ENCODE results near the gene ZFX. TPM values are rescaled to one million over a fixed set of nuclear protein-coding genes. Genes with fewer than 3 reads are reported as not detected.

Gene ZFX
- total RNA-seq, 1 donor from 2014 or later, result 35.7 TPM

DNA sequence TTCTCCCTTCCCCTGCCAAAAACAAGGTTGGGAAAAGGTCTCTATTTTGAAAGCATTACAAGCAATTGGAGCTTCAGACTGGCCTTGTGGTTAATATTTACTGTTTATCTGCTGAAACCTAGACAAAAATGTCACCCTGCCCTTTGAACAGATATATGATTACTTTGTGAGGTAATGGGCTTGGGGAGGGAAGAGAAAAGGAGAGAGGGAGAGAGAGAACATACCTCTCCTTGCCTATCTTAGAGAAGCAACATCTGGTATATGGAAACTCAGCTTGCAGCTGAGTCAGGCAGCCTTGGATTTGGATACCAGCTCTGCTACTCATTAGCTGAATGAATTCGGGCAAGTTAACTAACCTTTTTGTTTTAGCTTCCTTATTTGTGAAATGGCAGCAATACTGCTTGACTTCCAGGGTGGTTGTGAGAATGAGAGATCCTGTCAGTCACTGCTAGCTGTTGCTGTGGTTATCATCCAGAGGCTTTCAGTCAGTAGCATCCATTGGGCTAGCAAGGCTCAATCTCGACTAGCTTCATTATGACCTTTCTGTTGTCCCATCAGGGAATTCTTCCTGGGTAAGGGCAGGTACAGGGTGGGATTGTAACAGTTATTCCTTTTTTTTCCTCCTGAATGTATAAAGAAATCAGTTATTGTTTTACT is 41.1 kb downstream of the ZFX start:
- no peaks in the 10 kb centered on the region for H3K36me3 ChIP-seq (ENCODE audit: insufficient read depth, low read length)
- H2AFZ ChIP-seq (ENCODE audit: low read depth, low read length), result no peak overlapping the region
- no peak overlapping the region for H3K4me3 ChIP-seq (ENCODE audit: insufficient read depth, low read depth, low read length)
- no peak for TF ChIP-seq EZH2 (IDR thresholded peaks at IDR 0.05; ENCODE audit: insufficient read depth, low read length)
- TF ChIP-seq, protein P1, sequence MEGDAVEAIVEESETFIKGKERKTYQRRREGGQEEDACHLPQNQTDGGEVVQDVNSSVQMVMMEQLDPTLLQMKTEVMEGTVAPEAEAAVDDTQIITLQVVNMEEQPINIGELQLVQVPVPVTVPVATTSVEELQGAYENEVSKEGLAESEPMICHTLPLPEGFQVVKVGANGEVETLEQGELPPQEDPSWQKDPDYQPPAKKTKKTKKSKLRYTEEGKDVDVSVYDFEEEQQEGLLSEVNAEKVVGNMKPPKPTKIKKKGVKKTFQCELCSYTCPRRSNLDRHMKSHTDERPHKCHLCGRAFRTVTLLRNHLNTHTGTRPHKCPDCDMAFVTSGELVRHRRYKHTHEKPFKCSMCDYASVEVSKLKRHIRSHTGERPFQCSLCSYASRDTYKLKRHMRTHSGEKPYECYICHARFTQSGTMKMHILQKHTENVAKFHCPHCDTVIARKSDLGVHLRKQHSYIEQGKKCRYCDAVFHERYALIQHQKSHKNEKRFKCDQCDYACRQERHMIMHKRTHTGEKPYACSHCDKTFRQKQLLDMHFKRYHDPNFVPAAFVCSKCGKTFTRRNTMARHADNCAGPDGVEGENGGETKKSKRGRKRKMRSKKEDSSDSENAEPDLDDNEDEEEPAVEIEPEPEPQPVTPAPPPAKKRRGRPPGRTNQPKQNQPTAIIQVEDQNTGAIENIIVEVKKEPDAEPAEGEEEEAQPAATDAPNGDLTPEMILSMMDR (IDR thresholded peaks at IDR 0.05; ENCODE audit: insufficient read depth, low read depth, low read length), result no peak
- Mint-ChIP-seq H3K36me3 (ENCODE audit: low read depth, unreplicated experiment) (peaks cover 1% of the 10 kb centered on the region), H3K27ac (ENCODE audit: unreplicated experiment) (no peak overlapping the region), H3K9me3 (ENCODE audit: unreplicated experiment) (no peaks in the 10 kb centered on the region), H3K27me3 (ENCODE audit: low read depth, unreplicated experiment) (no peaks in the 10 kb centered on the region), H3K4me3 (ENCODE audit: unreplicated experiment) (no peak overlapping the region), H3K4me1 (ENCODE audit: low read depth, unreplicated experiment) (peaks cover 10% of the 10 kb centered on the region)
- H3K9me3 ChIP-seq (ENCODE audit: insufficient read depth, low read depth, low read length), result no peaks in the 10 kb centered on the region
- peak; percentile 32 for FAIRE-seq
- peaks cover 93% of the 10 kb centered on the region for H3K79me2 ChIP-seq (ENCODE audit: insufficient read depth, low read length)
- no peak overlapping the region for H3K9ac ChIP-seq (ENCODE audit: low read length)
- no peaks in the 10 kb centered on the region for H3K27me3 ChIP-seq (ENCODE audit: insufficient read depth, low read length)
- DNase-seq (ENCODE audit: low read depth), result peak; percentile 48
- peaks cover 62% of the 10 kb centered on the region for H4K20me1 ChIP-seq (ENCODE audit: insufficient read depth, low read length)
- H3K27ac ChIP-seq (ENCODE audit: low read depth, low read length), result no peak overlapping the region
- no peak overlapping the region for H3K4me2 ChIP-seq (ENCODE audit: low read length)
- no peaks in the 10 kb centered on the region for H3K4me1 ChIP-seq (ENCODE audit: insufficient read depth, low read length)

DNA sequence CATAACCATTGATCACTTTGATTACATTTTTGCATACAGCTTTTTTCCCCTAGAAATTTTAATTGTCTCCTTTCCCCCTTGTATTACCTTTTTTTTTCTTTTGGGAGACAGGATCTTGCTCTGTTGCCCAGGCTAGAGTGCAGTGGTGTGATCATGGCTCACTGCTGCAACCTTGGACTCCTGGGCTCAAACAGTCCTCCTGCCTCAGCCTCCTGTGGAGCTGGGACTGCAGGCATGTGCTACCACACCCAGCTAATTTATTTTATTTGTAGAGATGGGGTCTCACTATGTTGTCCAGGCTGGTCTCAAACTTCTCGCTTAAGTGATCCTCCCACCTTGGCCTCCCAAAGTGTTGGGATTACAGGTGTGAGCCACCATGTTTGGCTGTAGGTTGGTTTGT is 47.0 kb downstream of the ZFX start:
- no peaks in the 10 kb centered on the region for H3K9me3 ChIP-seq (ENCODE audit: insufficient read depth, low read depth, low read length)
- H3K36me3 Mint-ChIP-seq (ENCODE audit: low read depth, unreplicated experiment), result peaks cover 3% of the 10 kb centered on the region
- no peak overlapping the region for H3K4me3 Mint-ChIP-seq (ENCODE audit: unreplicated experiment)
- no peak for TF ChIP-seq EZH2 (IDR thresholded peaks at IDR 0.05; ENCODE audit: insufficient read depth, low read length)
- TF ChIP-seq, protein P1 (IDR thresholded peaks at IDR 0.05; ENCODE audit: insufficient read depth, low read depth, low read length), result no peak
- no peaks in the 10 kb centered on the region for H3K9me3 Mint-ChIP-seq (ENCODE audit: unreplicated experiment)
- H3K4me1 ChIP-seq (ENCODE audit: insufficient read depth, low read length), result no peaks in the 10 kb centered on the region
- peaks cover 93% of the 10 kb centered on the region for H3K79me2 ChIP-seq (ENCODE audit: insufficient read depth, low read length)
- no peak for FAIRE-seq
- no peak overlapping the region for H3K4me2 ChIP-seq (ENCODE audit: low read length)
- H2AFZ ChIP-seq (ENCODE audit: low read depth, low read length), result no peak overlapping the region
- no peak overlapping the region for H3K4me3 ChIP-seq (ENCODE audit: insufficient read depth, low read depth, low read length)
- H3K4me1 Mint-ChIP-seq (ENCODE audit: low read depth, unreplicated experiment), result no peaks in the 10 kb centered on the region
- H3K27me3 ChIP-seq (ENCODE audit: insufficient read depth, low read length), result no peaks in the 10 kb centered on the region
- no peak overlapping the region for H3K27ac Mint-ChIP-seq (ENCODE audit: unreplicated experiment)
- no peak overlapping the region for H3K9ac ChIP-seq (ENCODE audit: low read length)
- DNase-seq (ENCODE audit: low read depth), result no peak
- H3K27me3 Mint-ChIP-seq (ENCODE audit: low read depth, unreplicated experiment), result no peaks in the 10 kb centered on the region
- peaks cover 74% of the 10 kb centered on the region for H4K20me1 ChIP-seq (ENCODE audit: insufficient read depth, low read length)
- H3K36me3 ChIP-seq (ENCODE audit: insufficient read depth, low read length), result no peaks in the 10 kb centered on the region
- no peak overlapping the region for H3K27ac ChIP-seq (ENCODE audit: low read depth, low read length)

DNA sequence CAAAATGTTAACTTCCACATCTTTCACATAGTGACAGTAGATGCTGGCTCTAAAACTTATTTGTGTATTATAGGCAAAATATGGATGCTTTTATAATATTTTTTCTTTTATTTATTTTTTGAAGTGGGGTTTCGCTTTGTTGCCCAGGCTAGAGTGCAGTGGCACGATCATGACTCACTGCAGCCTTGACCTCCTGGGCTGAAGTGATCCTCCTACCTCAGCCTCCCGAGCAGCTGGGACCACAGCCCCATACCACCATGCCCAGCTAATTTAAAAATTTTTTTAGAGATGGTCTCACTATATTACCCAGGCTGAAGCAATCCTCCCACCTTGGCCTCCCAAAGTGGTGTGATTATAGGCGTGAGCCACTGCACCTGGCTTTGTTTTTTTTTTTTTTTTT is 48.6 kb downstream of the ZFX start:
- Histone ChIP-seq H3K4me3 (ENCODE audit: insufficient read depth, low read depth, low read length) (no peak overlapping the region), H3K36me3 (ENCODE audit: insufficient read depth, low read length) (no peaks in the 10 kb centered on the region), H3K79me2 (ENCODE audit: insufficient read depth, low read length) (peaks cover 94% of the 10 kb centered on the region), H3K27ac (ENCODE audit: low read depth, low read length) (no peak overlapping the region), H3K4me2 (ENCODE audit: low read length) (no peak overlapping the region), H2AFZ (ENCODE audit: low read depth, low read length) (no peak overlapping the region), H3K4me1 (ENCODE audit: insufficient read depth, low read length) (no peaks in the 10 kb centered on the region), H3K9me3 (ENCODE audit: insufficient read depth, low read depth, low read length) (no peaks in the 10 kb centered on the region), H3K27me3 (ENCODE audit: insufficient read depth, low read length) (no peaks in the 10 kb centered on the region), H3K9ac (ENCODE audit: low read length) (no peak overlapping the region), H4K20me1 (ENCODE audit: insufficient read depth, low read length) (peaks cover 77% of the 10 kb centered on the region)
- no peak for TF ChIP-seq EZH2 (IDR thresholded peaks at IDR 0.05; ENCODE audit: insufficient read depth, low read length)
- TF ChIP-seq, protein P1 (IDR thresholded peaks at IDR 0.05; ENCODE audit: insufficient read depth, low read depth, low read length), result no peak
- Mint-ChIP-seq H3K27ac (ENCODE audit: unreplicated experiment) (no peak overlapping the region), H3K4me1 (ENCODE audit: low read depth, unreplicated experiment) (peaks cover 13% of the 10 kb centered on the region), H3K4me3 (ENCODE audit: unreplicated experiment) (no peak overlapping the region), H3K9me3 (ENCODE audit: unreplicated experiment) (no peaks in the 10 kb centered on the region), H3K27me3 (ENCODE audit: low read depth, unreplicated experiment) (no peaks in the 10 kb centered on the region), H3K36me3 (ENCODE audit: low read depth, unreplicated experiment) (peaks cover 2% of the 10 kb centered on the region)
- FAIRE-seq (no peak), DNase-seq (ENCODE audit: low read depth) (no peak)

Data from astrocyte (in vitro differentiated cells and primary cell).